ENCODE data around the gene PJVK. TPM values are rescaled to one million over a fixed set of nuclear protein-coding genes. Genes with fewer than 3 reads are reported as not detected.
A peak's percentile ranks its signal among the peaks of the same experiment; 100 is the strongest.

The PJVK gene
- total and polyA plus RNA-seq, 2 of the 13 experiments (the other 11 are each of a cell fraction or from before 2014, with no cell fraction given): 1.2 to 2.6 TPM

- TF ChIP-seq ZNF687 (CRISPR knock-in tag; IDR thresholded peaks at IDR 0.05) (peak; percentile 90), SP140L (CRISPR knock-in tag; IDR thresholded peaks at IDR 0.05; ENCODE audit: borderline replicate concordance) (no peak), KDM5B (CRISPR knock-in tag; IDR thresholded peaks at IDR 0.05; ENCODE audit: borderline replicate concordance) (peak; percentile 96), HMGXB4 (CRISPR knock-in tag; IDR thresholded peaks at IDR 0.05; ENCODE audit: borderline replicate concordance in 1 of 2, low read depth in 1 of 2) (peak; percentile 93 to 94), TEF (CRISPR knock-in tag; IDR thresholded peaks at IDR 0.05) (peak; percentile 77), ERF (CRISPR knock-in tag; IDR thresholded peaks at IDR 0.05) (peak; percentile 96), PATZ1 (CRISPR knock-in tag; IDR thresholded peaks at IDR 0.05) (peak; percentile 90), SRSF1 (optimal IDR thresholded peaks at IDR 0.05; ENCODE audit: low read depth, low read length) (peak; percentile 97), MED1 (CRISPR knock-in tag; IDR thresholded peaks at IDR 0.05) (0 out of 2 replicates have a peak, but pooled peaks have one; percentile 51), ZNF891 (CRISPR knock-in tag; IDR thresholded peaks at IDR 0.05) (no peak), ZNF468 (CRISPR knock-in tag; IDR thresholded peaks at IDR 0.05) (0 out of 2 replicates have a peak, but pooled peaks have one; percentile 86), CBX5 (CRISPR knock-in tag; IDR thresholded peaks at IDR 0.05; ENCODE audit: borderline replicate concordance) (peak; percentile 58; the same call in 1 of the 2 replicates), ZNF496 (CRISPR knock-in tag; IDR thresholded peaks at IDR 0.05; ENCODE audit: insufficient replicate concordance) (no peak)
Observed at GRCh38 chr2:178450774-178451525, at the start of gene PJVK, which contains the start of gene PRKRA (continued).
